ENCODE measurements around the gene ETV3.

Gene ETV3

GRCh38 chr1:157132616-157133167, 5.5 kb downstream of the ETV3 start:
- peaks cover 27% of the 10 kb centered on the region for H3K79me2 ChIP-seq (ENCODE audit: control insufficient read depth, low read length)
- H3K9me2 ChIP-seq (replicated peaks; ENCODE audit: control insufficient read depth, low read length), result no peaks in the 10 kb centered on the region
- peaks cover 12% of the 10 kb centered on the region; the same call in 1 of the 2 replicates for H4K20me1 ChIP-seq (ENCODE audit: control insufficient read depth, insufficient read depth, low read depth, low read length)
- no peak overlapping the region for H3K27ac ChIP-seq (ENCODE audit: low read depth, low read length)
- H3K27me3 ChIP-seq (ENCODE audit: control insufficient read depth, low read length), result no peaks in the 10 kb centered on the region
- 0 out of 2 replicates have a peak, but pooled peaks cover 2% of the 10 kb centered on the region for H3F3A ChIP-seq (ENCODE audit: control insufficient read depth, insufficient read depth)
- peaks cover 12% of the 10 kb centered on the region for H3K4me1 ChIP-seq (ENCODE audit: control insufficient read depth, low read length)
- H3K4me3 ChIP-seq (ENCODE audit: low read length), result no peak overlapping the region
- H3K9me3 ChIP-seq (ENCODE audit: control insufficient read depth, insufficient read depth, low read length), result no peaks in the 10 kb centered on the region
- TF ChIP-seq EZH2phosphoT487 (IDR thresholded peaks at IDR 0.05; ENCODE audit: borderline replicate concordance, low read length), result no peak
- no peak for TF ChIP-seq CTCF (IDR thresholded peaks at IDR 0.05; ENCODE audit: low read depth, low read length, poor library complexity, severe bottlenecking)
- peaks cover 80% of the 10 kb centered on the region for H3K36me3 ChIP-seq (ENCODE audit: control insufficient read depth, low read length)
- H3K4me2 ChIP-seq (ENCODE audit: low read length), result no peak overlapping the region

GRCh38 chr1:157132111-157132510, 6.1 kb downstream of the ETV3 start:
- Histone ChIP-seq H3K4me2 (ENCODE audit: low read length) (no peak overlapping the region), H3F3A (ENCODE audit: control insufficient read depth, insufficient read depth) (0 out of 2 replicates have a peak, but pooled peaks cover 2% of the 10 kb centered on the region), H3K27ac (ENCODE audit: low read depth, low read length) (no peak overlapping the region), H3K9me2 (replicated peaks; ENCODE audit: control insufficient read depth, low read length) (no peaks in the 10 kb centered on the region), H3K27me3 (ENCODE audit: control insufficient read depth, low read length) (no peaks in the 10 kb centered on the region), H3K36me3 (ENCODE audit: control insufficient read depth, low read length) (peaks cover 78% of the 10 kb centered on the region), H3K4me3 (ENCODE audit: low read length) (no peak overlapping the region), H3K4me1 (ENCODE audit: control insufficient read depth, low read length) (peaks cover 12% of the 10 kb centered on the region), H4K20me1 (ENCODE audit: control insufficient read depth, insufficient read depth, low read depth, low read length) (peaks cover 11% of the 10 kb centered on the region; the same call in 1 of the 2 replicates), H3K9me3 (ENCODE audit: control insufficient read depth, insufficient read depth, low read length) (no peaks in the 10 kb centered on the region), H3K79me2 (ENCODE audit: control insufficient read depth, low read length) (peaks cover 22% of the 10 kb centered on the region)
- TF ChIP-seq EZH2phosphoT487 (IDR thresholded peaks at IDR 0.05; ENCODE audit: borderline replicate concordance, low read length) (no peak), CTCF (IDR thresholded peaks at IDR 0.05; ENCODE audit: low read depth, low read length, poor library complexity, severe bottlenecking) (no peak)

- H3K4me3 ChIP-seq (ENCODE audit: low read length), result no peak overlapping the region
- no peaks in the 10 kb centered on the region for H3K9me3 ChIP-seq (ENCODE audit: control insufficient read depth, insufficient read depth, low read length)
- no peaks in the 10 kb centered on the region for H3K27me3 ChIP-seq (ENCODE audit: control insufficient read depth, low read length)
- H3K9me2 ChIP-seq (replicated peaks; ENCODE audit: control insufficient read depth, low read length), result no peaks in the 10 kb centered on the region
- no peak overlapping the region for H3K27ac ChIP-seq (ENCODE audit: low read depth, low read length)
- no peak overlapping the region for H3K4me2 ChIP-seq (ENCODE audit: low read length)
- peaks cover 4% of the 10 kb centered on the region for H3K4me1 ChIP-seq (ENCODE audit: control insufficient read depth, low read length)
- H4K20me1 ChIP-seq (ENCODE audit: control insufficient read depth, insufficient read depth, low read depth, low read length), result 0 out of 2 replicates have a peak, but pooled peaks cover 3% of the 10 kb centered on the region
- 0 out of 2 replicates have a peak, but pooled peaks cover 2% of the 10 kb centered on the region for H3F3A ChIP-seq (ENCODE audit: control insufficient read depth, insufficient read depth)
- peaks cover 76% of the 10 kb centered on the region for H3K36me3 ChIP-seq (ENCODE audit: control insufficient read depth, low read length)
- H3K79me2 ChIP-seq (ENCODE audit: control insufficient read depth, low read length), result peaks cover 13% of the 10 kb centered on the region
- TF ChIP-seq EZH2phosphoT487 (IDR thresholded peaks at IDR 0.05; ENCODE audit: borderline replicate concordance, low read length) (no peak), CTCF (IDR thresholded peaks at IDR 0.05; ENCODE audit: low read depth, low read length, poor library complexity, severe bottlenecking) (no peak)
Observed at GRCh38 chr1:157131281-157131680, 6.9 kb downstream of the ETV3 start.
